Measurements from ENCODE around the gene CAMKMT. TPM values are rescaled to one million over a fixed set of nuclear protein-coding genes. Genes with fewer than 3 reads are reported as not detected.
"Not testable (repeated sequence)": the region's sequence is repeated elsewhere in the genome, so short reads cannot be mapped to it uniquely, and the experiment has no call there.

The CAMKMT gene
- polyA plus RNA-seq, 4 donors = 10.8 to 15.8 (median 12.8) TPM

DNA sequence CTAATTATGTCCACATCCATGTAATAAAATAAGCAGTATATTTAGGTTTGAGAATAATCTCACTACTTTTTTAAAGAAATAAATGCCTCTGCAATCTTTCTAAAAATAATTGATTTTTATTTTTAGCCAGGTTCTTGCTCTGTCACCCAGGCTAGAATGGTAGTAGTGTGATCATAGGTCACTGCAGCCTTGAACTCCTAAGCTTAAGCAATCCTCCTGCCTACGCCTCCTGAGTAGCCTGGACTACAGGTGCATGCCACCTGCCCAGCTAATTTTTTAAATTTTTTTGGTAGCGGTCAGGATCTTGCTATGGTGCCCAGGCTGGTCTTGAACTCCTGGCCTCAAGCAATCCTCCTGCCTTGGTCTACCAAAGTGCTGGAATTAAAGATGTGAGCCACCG is 133.3 kb downstream of the CAMKMT start:
- no peak for DNase-seq (ENCODE audit: low read depth in 4 of 4, low spot score in 2 of 4)

DNA sequence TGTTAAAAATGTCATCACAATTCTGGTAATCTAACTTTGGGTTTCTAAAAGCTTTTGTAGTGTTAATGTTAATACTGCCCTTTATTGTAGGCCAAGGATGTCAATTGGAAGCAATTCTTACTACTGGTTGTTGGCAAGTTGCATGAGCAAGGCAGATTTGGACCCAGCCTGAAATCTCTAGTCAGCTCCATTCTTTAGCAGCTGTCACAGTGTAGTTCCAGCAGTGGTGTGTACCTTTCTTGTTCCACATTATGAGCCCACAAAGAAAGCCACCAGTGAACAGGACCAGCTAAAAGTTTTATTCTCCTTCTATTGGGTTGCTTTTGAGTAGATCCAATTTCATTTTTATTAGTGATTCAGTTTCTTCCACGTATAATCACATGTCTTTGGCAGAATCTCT is 133.8 kb downstream of the CAMKMT start:
- DNase-seq (ENCODE audit: low read depth in 4 of 4, low spot score in 2 of 4) = no peak

DNA sequence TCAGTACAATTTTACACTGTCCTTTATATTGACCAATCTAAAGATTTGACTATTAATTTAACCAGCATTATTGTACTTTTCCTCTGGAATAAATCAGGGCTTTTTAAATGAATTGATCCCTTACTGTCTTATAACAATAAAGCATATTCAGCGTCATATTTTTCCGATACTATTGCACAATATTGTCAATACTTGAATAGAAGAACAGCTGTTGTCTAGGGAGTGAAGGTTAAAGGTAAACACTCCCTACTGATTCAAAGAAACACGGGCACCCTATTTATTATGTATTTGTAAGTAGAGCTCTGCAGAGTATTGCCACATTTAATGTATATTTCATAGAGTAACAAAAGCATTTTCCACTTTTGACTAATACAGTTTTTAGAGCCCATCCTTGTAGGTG is 134.4 kb downstream of the CAMKMT start:
- DNase-seq (ENCODE audit: low read depth in 4 of 4, low spot score in 2 of 4) = no peak

DNA sequence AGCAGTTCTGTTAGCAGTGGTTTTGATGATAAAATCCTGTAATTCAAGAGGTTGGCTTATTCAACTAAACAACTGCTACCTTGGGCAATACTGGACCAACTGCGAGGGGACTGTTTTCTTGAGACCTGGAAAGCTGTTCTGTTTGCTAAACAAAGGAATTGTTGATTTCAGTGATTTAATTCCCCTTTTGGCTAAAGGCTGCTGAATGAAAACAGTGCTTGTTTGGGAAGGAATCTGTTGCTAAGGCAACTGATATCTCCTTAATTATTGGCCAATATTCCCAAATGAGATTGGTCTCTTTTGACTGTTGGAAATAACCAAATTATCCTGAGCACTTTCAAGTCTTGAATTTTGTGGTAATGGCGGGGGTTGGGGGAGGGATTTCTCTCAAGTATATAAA is 136.8 kb downstream of the CAMKMT start:
- no peak for DNase-seq (ENCODE audit: low read depth in 4 of 4, low spot score in 2 of 4)

DNA sequence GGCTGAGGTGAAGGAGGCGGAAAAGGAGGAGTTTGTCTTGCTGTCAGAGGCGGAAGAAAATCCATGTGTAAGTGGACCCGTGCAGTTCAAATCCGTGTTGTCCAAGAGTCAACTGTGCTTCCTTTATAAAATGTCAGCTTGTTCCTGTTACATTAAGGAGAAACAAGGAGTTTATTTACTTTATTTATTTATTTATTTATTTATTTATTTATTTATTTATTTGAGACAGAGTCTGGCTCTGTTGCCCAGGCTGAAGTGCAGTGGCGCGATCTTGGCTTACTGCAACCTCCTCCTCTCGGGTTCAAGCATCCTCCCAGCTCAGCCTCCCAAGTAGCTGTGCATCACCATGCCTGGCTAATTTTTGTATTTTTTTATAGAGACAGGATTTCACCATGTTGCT is 143.9 kb downstream of the CAMKMT start:
- not testable (repeated sequence) for DNase-seq (ENCODE audit: low read depth in 4 of 4, low spot score in 2 of 4)

DNA sequence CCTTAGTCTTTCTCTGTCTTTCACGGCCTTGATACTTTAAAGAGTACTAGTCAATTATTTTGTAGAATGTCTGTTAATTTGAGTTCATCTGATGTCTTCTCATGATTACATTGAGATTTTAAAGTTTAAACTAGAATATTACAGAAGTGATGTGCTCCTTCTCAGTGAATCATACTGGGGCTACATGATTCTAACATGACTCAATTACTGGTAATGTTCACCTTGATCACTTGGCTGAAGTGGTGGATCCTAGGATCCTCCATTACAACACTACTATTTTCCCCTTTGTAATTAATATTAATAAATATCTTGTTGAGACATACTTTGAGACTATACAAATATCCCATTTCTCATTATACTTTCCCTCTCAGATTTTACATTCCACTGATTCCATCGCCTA is 148.5 kb downstream of the CAMKMT start:
- DNase-seq (ENCODE audit: low read depth in 4 of 4, low spot score in 2 of 4) = no peak

DNA sequence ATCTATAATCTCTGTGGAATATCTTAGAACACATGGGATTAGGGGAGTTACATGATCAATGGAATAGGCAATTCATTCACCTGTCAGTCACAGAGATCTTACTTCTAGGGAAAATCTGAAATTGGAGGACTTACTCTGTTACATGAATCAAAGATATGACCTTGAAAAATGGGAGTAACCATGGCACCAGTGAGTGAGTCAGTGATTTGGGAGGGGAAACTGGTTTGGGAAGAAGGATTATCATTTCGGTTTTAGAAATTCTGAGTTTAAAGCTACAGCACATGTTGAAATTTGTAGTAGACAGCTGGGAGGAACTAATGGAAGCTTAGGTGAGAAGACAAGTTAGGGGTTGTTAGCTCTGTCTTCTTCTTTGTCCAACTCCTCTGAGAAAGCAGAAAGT is 153.7 kb downstream of the CAMKMT start:
- no peak for DNase-seq (ENCODE audit: low read depth in 4 of 4, low spot score in 2 of 4)

DNA sequence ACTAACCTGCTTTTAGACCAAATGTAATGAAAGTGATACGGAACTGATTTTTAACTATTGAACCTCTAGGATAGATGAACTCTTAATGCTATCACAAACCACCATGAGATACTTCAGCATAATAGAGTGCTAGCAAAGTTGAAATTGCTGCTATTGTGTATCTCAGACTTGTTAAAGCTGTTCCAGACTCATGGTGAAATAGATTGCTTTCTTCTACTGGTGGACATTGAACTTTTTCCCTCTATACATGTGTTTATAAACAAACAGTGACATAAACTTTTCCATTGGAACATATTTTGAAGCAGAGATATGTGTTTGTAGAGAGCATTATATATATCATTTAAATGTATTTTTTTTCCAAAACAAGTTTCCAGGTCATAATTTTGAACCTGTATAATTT is 157.3 kb downstream of the CAMKMT start:
- DNase-seq (ENCODE audit: low read depth in 4 of 4, low spot score in 2 of 4) = no peak

DNA sequence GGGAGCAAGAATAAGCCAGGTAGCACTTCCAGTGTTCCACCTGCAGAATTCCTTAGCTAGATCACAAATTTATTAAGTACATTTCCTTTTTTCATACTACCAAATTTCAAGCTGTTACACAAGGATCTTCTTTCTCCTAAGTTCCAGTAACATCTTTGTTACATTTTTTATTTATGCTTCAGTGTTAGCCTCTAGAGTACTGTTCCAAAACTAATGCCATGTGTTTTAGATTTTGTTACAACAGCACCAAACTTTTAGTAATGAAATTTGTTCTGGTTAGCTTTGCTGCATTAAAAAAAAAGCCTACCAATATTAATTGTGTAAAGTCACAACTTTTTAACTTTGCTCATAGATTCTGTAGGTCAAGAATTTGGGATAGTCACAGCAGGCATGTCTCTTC is 161.1 kb downstream of the CAMKMT start:
- no peak for DNase-seq (ENCODE audit: low read depth in 4 of 4, low spot score in 2 of 4)

DNA sequence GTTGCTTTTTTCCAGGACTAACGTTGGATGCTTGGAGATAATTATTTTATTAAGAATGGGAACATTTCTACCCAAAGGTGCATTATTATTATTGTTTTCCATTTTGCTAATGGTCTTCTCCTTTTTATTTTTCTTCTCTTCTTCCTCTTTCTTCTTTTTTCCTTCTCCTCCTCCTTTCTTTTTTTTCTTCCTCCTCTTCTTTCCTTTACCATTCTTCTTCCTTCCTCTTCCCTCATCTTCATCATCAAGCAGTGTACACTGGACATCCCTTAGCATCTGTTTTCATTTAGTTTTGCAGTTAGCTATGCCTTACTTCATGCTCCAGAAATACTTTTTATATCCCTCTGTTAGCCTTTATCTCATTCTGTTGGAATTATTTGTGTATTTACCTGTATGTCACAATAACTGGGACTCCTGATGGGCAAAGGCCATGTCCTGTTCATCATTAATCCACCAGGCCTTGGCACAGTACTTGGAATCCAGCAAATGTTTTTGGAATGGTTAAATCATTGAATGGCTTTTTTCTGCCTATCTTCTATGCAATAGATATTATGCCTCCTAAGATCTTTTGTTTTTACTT is 162.7 kb downstream of the CAMKMT start:
- no peak for DNase-seq (ENCODE audit: low read depth in 4 of 4, low spot score in 2 of 4)

DNA sequence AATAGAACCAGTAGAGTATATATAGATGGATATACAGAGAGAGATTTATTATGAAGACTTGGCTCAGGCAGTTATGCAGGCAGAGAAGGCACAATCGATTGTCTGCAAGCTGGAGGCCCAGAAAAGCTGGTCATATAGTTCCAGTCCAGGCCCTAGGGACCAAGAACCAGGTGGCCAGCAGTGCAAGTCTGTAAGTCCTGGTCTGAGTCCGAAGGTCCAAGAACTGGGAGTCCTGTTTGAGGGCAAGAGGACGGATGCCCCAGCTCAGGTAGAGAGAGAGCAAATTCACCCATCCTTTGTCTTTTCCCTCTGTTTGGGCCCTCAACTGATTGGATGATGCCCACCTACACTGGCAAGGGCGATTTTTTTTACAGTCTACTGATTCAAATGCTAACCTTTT is 164.6 kb downstream of the CAMKMT start:
- DNase-seq (ENCODE audit: low read depth in 4 of 4, low spot score in 2 of 4) = no peak

DNA sequence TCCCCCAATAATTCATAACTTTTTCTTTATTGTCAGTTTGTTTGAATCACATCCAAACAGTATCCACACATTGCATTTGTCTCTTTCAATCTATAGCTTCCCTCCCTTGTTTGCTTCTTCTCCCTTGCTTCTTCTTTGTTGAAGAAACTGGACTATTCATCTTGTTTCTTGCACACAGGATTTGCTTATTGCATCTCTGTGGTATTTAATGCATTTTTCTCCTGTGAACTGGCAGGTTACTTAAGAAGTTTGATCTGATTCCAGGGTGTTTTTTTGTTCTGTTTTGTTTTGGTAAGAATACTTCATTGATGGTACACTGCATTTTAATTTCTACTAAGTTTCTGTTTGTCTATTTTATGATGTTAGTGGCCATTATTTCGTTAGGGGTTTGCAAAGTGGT is 166.8 kb downstream of the CAMKMT start:
- no peak for DNase-seq (ENCODE audit: low read depth in 4 of 4, low spot score in 2 of 4)

DNA sequence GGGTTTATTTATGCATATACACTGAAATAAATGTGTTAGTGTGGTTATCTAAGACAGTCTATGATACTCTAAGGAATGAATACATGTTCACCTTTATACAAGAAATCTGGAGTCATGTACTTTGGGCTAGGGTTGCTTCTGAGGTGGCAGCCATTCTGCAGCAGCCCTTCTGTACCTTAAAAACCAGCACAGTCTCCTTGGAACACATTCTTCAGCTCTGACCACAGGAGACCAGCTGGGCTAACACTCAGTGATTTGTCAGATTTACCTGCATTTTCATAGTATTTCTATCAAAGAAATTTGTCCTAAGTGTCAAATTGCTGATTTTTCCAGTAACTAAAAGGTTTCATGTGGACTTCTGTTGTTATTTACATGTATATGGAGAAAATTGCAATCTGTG is 167.7 kb downstream of the CAMKMT start:
- DNase-seq (ENCODE audit: low read depth in 4 of 4, low spot score in 2 of 4) = no peak

DNA sequence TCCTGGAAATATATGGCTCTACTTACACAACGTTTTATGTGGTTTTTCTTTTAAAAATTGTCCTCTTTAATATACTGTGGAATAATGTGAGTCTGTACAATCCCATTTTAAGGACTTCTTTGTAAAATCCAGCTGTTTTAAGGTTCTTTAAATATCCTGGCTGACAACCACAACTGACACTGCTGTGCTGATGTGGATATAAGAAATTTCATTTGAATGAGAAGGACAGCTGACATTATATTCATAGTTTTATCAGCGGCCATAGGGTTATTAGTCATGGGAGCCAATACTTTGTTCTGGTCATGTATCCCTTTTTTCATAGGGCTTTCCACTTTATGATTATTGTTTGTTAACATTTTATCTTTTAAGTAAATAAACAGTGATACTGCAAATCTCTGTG is 169.5 kb downstream of the CAMKMT start:
- DNase-seq (ENCODE audit: low read depth in 4 of 4, low spot score in 2 of 4) = no peak

DNA sequence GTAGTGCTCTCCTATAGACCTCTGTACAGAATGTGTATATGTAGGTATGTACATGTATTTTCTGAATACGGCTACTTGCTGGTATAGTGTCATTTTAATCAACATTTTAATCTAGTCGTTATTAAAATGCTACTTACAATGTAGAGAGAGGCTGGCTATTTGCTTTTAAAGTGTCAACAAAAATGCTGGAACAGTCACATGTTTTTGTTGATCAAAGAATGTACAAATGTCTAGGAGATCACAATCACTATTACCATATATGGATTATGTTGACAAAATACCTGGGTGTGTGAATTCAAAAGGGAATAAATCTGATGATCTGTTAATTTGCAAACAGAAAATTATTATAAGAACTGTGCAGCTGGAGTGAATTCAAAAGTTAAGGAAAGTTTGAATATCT is 170.3 kb downstream of the CAMKMT start:
- DNase-seq (ENCODE audit: low read depth in 4 of 4, low spot score in 2 of 4) = no peak

DNA sequence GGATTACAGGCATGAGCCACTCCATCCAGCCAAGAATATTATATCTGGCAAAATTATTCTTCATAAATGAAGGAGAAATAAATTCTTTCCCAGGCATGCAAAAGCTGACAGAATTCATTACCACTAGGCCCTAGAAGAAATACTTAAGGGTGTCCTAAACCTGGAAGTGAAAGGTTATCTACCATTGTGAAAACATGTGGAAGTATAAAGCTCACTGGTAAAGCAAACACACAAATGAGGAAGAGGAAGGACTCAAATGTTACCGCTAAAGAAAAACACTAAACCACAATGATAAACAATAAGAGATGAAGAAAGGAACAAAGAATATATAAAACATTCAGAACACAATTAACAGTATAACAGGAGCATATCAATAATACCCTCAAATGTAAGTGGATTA is 171.8 kb downstream of the CAMKMT start:
- DNase-seq (ENCODE audit: low read depth in 4 of 4, low spot score in 2 of 4) = no peak

DNA sequence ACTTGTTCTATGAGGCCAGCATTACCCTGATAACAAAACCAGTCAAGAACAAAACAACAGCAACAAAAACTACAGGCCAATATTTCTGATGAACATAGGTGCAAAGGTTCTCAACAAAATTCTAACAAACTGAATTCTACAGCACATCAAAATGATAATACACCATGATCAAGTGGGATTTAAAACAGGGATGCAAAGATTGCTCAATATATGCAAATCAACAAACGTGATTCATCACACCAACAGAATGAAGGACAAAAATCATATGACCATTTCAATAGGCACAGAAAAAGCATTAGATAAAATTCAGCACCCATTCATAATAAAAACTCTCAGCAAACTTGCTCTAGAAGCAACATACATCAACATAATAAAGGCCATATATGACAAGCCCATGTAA is 173.6 kb downstream of the CAMKMT start:
- no peak for DNase-seq (ENCODE audit: low read depth in 4 of 4, low spot score in 2 of 4)

DNA sequence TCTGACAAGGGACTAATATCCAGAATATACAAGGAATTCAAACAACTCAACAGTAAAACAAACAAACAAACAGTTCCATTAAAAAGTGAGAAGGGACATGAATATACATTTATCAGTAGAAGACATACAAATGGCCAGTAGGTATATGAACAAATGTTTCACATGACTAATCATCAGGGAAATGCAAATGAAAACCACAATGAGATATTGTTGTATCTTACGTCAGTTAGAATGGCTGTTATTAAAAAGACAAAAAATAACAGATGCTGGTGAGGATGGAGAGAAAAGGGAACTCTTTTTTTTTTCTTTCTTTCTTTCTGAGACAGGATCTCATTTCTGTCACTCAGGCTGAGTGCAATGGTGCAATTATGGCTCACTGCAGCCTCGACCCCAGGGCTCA is 175.5 kb downstream of the CAMKMT start:
- DNase-seq (ENCODE audit: low read depth in 4 of 4, low spot score in 2 of 4) = no peak

DNA sequence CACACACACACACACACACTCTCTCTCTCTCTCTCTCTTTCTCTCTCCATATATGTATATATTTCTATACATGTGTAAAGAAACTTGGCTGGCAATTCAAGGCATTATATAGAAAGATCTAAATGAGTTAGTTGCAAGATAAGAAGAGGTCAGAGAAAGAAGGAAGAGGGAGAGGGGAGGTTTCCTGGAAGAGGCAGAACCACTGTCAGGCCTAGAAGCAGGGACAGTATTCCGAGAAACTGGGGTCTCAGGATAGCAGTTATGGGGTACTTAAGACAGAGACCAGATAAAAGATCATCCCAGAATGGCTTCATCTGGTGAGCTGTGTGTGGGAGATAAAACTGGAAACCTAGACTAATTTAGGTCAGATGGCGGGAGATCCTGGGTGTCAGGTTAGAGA is 180.8 kb downstream of the CAMKMT start:
- no peak for DNase-seq (ENCODE audit: low read depth in 4 of 4, low spot score in 2 of 4)

DNA sequence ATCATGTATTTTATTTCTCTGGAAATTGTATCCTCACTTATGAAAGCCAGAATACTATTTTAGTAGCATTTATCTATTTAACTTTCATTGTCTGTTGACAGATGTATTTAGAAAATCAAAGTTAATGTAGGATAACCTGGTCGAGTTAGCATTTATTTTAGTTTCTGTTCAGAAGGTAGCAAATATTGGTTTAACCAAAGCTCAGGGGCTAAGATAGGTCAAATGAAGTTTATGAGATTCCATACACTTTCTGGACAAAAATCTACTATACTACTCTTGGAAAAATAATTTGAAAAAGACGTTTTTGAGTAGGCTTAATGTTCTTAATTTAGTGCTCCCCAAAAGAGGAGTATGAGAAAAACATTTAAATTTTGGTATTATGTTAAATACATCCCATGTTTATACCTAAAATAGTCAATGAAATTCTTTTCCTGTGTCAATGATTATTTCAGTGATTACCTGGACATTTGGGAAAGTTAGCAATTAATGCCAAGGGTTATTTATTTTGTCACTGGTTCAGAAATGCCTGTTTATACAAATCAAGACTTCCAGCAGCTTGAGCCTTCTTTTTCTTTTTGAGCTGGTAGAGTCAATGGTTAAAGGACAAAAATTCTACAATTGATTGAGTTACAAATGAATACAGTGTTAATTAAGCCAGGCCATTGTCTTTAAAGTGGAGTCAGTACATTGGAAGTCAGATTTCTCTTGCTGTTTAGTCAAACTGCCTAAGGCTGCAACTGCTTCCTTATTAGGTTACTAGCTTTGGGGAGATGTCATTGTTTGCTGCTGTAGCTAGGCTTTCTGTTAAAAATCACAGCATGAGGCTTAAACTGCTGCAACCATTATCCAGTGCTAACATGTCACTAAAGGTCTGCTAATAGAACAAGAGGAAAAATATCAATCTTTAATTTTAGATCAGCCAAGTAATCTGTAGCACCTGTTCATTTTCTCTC is 182.3 kb downstream of the CAMKMT start:
- DNase-seq (ENCODE audit: low read depth in 4 of 4, low spot score in 2 of 4) = no peak

DNA sequence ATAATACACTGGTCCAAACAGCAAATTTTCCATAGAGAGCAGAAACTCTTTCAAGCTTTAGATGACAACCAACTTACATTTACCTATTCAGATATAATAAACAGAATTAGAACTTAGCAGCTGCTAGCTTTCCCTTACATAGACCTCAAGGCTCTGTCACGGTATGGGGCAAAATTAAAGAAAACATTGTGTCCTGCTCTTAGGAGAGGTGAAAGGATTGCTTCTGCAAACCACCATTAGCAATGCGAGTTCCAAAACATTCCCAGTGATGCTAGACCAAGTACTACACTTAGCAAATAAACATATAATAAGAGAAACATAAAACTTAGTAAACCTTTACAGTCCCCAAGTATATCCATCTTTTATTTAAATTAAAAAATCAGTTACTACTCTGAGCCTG is 183.3 kb downstream of the CAMKMT start:
- no peak for DNase-seq (ENCODE audit: low read depth in 4 of 4, low spot score in 2 of 4)

DNA sequence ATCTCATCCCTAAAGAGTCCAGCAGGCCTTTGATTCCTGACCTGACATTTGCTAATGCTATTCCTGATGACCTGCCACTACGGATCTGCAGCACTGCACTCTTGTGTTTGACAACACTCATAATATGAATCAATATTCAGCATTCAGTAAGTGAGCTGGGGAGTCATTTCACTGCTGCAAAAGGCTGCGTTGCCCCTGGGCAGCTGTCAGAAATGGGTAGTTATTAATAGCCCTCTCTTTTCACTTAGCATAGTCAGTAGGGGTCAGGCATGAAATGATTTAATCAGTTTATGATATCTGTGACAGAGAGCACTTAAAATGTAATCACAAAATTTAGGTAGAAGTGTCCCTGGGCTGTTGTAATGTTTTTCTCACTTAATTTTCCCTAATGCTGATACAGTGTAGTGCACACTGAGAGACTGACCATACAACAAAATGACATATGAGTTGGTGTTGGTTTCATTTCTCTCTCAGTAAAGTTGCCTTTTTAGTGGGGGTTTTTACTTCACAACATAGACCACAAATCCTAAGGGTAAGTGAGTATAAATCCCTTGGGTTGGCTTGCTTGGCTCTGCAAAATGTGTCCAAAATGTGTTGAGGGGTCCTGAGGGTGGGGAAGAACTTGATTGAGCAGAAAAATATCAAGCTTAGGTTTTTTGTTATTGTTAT is 184.8 kb downstream of the CAMKMT start:
- DNase-seq (ENCODE audit: low read depth in 4 of 4, low spot score in 2 of 4) = no peak

All from left renal cortex interstitium (tissue), 4 donors.